Measurements from ENCODE around the gene SMAD7.
A peak's percentile ranks its signal among the peaks of the same experiment; 100 is the strongest.

SMAD7 gene

DNA sequence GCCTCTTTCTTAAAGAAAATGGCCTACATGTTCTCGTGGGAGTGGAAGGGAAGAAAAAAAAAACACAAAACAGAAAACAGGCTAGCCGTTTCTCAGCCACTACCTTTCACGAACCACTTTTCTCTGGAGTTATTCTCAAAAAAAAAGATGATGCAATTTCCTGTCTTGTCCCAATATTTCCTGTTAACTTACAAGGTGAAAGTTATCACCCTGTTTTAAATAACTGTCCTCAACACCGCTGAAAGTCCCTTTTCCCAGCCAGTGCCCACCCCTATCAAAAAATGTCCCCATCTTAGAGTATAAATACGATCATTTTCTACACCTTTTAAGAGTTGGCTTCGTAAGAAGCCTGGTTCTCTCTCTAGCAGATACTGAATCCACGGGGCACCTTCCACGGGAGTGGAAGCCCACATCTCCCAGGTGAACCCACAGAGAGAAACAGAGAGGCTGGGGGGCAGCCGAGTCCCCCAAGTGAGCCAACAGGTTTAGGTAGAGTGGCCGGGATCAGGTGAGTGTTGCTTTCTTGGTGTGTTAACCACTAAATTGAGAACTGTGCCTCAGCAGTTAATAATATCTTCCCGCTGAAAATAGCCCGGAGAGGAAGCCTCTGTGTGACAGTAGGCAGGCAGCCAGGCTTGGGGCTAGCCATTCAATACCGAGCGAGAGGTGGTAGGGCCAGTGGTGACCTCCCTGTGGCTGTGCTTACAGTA, 15.9 kb downstream of the SMAD7 start:
- DNase-seq: peak in 2 of 10 donors; percentile 47 to 55
- intact Hi-C loops (cut with DNase I): no loop called here

DNA sequence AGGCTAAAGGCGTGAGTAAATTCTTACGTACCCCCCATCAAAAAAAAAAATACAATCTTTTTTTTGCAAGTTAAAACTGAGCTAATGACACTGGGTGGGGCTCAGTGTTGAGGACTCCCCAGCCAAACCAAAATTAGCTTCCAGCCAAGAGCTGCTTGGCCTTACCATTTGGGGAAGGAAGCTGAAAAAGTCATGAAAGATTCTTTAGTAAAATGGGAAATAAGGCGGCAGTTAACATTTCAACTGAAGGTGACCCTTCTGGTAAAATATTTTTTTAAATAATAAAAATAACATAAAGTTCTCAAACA, 16.4 kb downstream of the SMAD7 start:
- DNase-seq: no peak
- intact Hi-C loops (cut with DNase I): no loop called here

DNA sequence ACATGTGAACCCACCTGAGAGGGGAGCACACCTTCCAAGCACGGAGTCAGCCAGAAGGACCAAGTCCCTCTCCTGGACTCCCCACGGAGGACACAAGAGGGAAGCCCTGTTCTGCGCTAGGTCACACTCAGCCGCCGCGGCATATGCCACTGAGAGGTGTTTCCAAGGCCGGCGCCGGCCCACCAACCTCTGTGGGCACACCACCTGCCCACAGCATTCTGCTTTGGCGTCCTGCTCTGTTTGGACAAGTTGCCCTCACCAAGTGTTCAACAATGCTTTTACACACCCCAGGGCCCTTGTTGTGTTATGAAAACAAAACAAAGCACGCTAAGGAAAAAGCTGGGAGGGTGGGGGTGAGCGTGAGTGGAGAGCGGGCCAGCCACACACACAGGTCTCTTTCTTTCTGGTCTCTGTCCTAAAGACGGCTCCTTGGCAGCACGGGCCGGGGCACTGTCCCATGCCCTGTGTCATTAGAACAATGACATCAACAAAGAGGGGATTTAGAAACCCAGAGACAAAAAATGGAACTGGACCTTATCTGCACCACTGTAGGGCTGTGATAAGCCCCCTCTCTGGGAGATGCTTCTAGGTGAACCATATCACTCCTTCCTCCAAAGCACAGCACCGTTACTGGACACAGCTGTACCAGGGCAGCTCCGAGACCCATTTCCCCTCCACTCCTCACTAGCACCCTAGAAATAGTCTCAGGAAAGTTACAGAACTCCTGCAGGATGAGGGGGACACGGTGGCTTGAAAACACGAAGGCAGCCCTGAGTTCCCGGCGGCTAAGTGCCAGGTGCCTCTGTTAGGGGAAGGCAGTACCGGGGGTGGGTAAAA, 17.0 kb downstream of the SMAD7 start:
- peak in 5 of 10 donors; percentile 50 to 92 (median 53) for DNase-seq
- intact Hi-C loops (cut with DNase I): no loop called here

DNA sequence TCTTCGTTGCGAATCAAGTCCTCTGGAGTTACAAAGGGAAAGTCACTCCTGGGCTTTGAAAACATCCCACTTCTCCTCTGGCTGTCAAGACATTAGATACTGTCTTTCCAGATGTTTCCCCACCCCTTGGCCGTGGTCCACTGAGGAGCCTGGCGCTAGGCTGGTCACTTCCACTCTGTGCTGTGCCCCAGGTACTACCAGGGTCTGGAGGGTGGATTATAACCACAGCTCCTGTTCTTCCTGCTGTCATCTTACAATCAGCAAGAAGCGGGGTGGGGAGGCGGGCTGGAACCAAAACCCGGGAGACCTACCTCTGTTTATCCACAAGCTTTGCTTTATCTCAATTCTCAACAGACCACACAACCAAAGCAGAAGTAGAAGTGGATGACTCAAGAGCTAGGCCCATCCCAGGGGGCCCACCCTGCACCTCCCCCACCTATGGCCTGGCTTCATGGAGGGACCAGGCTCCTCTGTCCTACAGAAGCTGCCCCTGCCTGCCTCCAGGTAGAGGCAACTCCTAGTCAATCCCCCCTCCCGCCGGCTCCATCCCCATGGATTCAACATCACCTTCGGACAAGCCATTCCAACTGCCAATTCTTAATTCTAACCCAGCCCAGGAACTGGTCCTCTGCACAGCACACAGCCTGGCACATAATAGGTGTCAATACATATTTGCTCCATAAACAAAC, 17.8 kb downstream of the SMAD7 start:
- peak in 1 of 10 donors; percentile 75 for DNase-seq
- intact Hi-C loops (cut with DNase I): no loop called here

DNA sequence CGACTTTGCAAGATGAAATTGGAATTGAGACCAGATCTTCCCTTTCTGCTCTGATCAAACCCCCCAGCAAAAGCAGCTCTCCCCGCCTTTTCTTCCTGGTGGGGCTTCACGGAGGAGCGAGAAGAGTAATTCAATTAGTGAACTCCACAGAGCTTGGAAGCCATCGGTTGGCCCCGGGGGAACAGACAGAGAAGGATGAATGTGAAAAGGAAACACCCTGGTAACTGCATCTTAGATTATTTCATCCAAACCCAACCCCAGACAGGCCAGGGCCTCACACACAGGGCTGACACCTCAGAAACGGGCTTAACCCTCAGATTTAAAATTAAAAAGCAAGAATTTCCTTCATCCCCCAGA, 18.3 kb downstream of the SMAD7 start:
- intact Hi-C loops (cut with DNase I): no loop called here
- no peak for DNase-seq

DNA sequence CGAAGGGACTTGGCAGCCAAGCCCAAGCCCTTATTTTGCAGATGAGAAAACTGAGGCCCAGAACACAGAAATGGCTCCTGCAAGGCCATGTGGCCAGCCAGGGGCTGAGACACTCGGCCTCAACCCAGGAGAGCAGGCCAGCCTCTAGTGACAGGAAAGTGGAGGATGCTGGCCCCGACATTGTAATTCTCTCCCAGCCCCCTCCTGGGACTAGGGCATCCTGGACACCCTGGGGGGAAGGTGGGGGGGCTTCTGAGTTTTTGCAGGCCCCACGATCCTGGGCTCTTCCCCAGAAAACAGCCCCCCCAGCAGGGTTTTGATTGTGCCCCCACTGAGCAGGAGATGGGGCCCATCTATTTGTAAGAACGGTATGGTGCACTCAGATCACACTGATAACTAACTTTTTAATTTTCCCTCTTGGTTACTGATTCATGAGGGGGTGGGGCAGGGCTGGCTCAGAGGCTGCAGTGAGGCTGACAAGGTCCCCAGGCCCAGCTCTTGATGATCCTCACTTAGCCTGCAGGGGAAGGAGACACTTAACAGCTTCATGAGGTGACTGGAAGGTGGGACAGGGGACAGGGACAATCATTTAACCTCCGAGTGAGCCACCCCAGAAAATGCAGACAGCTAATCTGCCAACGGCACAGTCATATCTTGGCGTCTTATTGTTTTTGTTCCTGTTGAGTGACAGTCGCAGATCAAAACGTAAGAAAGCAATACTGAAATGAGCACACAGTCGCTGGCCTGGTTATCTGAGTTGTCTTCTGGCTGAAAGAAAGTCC, 18.9 kb downstream of the SMAD7 start:
- intact Hi-C loops (cut with DNase I): no loop called here
- no peak for DNase-seq

DNA sequence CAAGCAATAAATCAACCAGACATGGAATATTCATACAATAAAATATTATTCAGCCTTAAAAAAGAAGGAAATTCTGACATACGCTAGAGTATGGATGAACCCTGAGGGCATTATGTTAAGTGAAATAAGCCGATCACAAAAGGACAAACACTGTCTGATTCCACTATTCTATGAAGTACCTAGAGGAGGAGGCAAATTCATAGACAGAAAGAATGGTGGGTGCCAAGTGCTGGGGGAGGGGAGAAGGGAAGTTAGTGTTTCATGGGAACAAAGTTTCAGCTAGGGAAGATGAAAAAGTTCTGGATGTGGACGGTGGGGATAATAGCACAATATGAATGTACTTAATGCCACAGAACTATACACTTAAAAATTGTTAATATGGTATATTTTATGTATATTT, 19.8 kb downstream of the SMAD7 start:
- peak in 1 of 10 donors; percentile 2 for DNase-seq
- intact Hi-C loops (cut with DNase I): no loop called here

DNA sequence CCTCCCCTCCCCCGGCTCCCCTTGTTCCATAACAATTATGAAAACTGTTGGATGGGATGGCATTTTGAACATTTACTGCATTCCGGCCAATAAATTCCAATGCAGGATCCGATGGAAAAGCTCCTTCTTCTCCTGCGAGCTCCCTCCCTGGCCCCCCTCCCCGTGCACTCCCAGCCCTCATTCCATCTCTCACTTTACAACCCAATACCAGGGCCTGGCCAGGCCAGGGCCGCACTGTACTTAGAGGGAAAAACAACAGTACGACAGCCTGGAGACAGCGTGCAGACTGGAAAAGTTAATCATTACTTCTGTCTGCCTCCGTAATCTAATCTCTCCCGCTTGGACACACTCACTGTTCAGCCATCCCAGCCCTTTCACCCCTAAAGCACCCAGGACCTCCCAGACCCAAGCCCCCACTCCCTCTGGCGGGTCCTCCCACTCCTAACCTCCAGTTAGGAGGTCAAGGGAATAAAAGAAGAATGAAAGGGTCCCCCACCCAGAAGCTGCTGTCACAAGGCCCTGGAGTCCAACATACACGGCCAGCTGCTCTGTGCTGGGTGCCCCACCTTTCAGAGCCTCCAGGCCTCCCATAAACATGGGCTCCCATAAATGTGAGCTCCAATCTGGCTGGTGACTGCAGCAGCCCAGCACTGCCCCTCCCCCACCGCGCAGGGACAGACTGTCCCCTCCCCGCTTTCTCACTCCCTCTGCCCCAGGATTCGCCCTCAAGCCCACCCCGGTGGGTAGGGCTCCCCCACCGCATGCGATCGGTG, 20.6 kb downstream of the SMAD7 start:
- peak in 1 of 10 donors; percentile 73 for DNase-seq
- intact Hi-C loops (cut with DNase I): no loop called here

DNA sequence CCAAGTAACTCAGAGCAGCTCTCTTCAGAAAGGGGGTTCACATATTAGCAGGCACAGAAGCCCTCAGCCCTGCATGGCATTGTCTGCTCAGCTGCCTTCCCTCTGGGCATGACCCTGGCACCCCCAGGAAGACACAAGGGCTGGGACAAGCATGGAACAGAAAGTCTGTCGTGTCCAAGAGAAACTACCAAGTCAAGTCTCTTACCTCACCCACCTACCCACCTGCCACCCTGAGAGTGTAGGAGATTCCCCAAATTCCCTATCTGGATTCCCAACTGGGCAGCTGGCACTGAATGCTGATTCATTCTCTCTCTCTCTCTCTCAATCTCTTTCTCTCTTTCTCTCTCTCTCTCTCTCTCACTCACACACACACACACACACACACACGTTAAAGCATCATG, 21.6 kb downstream of the SMAD7 start:
- peak in 1 of 10 donors; percentile 63 for DNase-seq
- intact Hi-C loops (cut with DNase I): no loop called here

DNA sequence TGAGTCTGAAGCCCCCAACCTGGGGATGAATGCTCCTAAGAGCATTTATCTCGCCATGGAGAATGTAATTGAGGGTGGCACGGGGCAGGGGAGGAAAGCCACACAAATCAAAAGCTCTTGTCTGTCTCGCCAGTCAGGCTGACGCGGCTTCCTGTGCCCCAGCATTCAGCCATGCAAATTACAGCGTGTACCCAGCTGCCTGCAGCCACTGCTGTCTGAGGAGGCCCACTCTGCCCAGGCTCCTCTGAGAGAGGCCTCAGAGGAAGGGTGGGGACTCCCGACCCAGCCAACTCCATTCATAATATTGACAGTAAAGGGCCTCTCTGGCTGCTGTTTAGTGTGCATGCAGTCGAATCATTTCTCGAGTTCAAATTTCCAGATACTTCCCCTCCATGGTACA, 22.0 kb downstream of the SMAD7 start:
- intact Hi-C loops (cut with DNase I): no loop called here
- peak in 8 of 10 donors; percentile 51 to 96 (median 71) for DNase-seq

DNA sequence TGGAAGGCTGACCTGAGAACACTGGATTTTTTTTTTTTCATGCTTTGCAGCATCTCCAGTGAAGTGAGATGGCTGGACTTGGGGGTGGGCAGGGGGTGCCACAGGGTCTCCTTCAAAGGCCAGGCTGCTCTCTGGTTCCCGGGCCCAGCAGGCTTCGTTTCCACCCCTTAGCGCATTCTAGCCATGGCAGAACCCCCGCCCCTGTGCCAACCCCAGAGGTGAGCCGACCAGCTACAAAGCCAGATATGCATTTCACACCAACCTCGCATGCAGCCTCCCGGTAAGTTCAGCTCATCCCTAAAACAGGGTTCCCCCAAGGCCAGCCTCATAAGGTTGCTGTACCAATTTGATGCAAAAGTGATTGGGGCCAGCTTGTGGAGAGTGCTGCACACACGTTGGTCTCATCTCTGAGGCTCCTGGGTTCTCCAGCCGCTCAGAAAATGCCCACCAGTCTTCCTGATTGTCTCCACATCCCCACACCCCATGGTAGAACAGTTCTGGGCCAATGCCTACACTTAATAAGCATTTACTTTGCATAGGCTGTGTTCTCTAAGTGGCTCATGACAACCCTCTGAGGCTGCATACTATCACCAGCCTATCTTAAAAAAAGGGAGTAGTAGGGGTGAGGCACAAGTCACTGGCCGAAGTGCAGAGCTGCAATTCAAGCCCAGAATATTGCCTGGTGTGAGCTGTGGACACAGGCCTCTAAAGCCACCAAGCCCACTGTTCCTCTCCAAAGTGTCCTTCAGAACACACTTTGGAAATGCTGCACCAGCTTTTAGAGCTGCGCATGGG, 23.3 kb downstream of the SMAD7 start:
- DNase-seq: peak in 1 of 10 donors; percentile 77
- intact Hi-C loops (cut with DNase I): no loop called here

DNA sequence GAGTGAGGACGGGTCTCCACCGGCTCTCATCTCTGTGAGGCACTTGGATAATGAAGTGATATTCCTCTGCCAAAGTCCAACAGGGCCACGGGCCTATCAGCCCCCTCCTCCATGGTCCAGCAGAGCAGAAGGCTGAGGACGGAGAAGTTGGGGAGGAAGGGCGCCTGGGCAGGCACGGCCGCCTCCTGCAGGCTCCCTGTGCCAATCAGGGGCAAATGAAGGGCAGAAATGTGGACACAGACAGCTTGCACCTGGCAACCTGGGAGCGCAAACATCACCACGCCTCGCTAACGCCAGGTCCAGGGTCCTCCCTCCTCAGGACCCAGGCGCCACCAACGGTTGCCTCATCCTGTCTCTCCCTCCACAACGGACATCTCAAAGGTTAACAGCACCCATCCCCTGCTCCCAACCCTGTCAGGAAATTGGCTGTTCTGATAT, 24.3 kb downstream of the SMAD7 start:
- DNase-seq: peak in 1 of 10 donors; percentile 72
- intact Hi-C loops (cut with DNase I): no loop called here

DNA sequence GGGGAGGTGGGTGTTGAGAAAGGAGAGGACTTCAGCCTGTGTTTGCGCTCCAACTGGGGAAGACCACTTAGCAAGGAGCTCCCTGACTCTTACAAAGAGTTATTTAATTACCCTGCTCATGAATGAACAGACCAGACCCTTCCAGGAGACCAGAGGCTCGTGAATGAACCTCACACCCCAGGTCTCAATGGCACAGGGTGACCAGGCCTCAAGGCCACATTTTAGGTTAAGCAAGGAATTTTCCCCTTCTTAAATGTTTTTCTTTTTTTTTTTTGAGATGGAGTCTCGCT, 25.3 kb downstream of the SMAD7 start:
- intact Hi-C loops (cut with DNase I): no loop called here
- peak in 1 of 10 donors; percentile 4 for DNase-seq

DNA sequence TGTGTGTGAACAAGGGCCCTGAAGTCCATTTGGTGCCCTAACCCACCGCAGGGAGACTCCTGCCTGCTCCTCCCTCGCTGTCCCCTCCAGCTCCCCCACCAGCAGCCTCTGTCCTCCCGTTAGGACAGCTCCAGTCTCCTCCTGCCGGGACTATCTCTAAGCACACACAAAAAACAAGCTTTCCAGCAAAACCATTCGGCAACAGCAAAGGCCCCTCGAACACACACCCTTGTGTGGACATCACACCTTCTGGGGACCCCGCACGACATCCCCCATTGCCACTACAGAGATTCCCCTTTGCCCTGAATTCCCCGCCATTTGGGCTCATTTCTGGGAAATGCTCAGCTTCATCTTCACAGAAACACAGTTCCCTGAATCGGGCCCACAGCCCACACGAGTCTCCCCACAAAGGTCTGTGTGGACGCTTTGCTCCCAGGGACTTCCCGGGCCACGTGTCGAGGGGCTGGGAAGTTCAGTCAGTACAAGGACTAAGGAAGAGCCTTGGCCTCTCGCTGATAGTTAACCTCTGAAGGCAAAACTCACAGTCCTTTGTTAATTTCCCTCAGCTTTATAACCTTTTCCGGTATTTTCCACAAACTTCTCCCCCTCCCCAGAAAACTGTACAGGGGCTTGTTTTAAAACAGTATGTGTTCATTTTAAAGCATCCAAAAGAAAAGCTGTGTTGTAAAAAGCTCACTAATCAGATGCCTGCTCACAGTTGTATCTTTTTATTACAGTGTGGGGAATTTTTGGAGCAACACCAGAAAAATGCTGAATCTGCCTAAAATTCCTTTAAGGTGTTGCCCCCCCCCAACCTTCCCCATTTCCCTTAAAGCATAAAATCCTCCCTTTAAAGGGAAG, 25.9 kb downstream of the SMAD7 start:
- intact Hi-C loops (cut with DNase I): no loop called here
- peak in 1 of 10 donors; percentile 55 for DNase-seq

DNA sequence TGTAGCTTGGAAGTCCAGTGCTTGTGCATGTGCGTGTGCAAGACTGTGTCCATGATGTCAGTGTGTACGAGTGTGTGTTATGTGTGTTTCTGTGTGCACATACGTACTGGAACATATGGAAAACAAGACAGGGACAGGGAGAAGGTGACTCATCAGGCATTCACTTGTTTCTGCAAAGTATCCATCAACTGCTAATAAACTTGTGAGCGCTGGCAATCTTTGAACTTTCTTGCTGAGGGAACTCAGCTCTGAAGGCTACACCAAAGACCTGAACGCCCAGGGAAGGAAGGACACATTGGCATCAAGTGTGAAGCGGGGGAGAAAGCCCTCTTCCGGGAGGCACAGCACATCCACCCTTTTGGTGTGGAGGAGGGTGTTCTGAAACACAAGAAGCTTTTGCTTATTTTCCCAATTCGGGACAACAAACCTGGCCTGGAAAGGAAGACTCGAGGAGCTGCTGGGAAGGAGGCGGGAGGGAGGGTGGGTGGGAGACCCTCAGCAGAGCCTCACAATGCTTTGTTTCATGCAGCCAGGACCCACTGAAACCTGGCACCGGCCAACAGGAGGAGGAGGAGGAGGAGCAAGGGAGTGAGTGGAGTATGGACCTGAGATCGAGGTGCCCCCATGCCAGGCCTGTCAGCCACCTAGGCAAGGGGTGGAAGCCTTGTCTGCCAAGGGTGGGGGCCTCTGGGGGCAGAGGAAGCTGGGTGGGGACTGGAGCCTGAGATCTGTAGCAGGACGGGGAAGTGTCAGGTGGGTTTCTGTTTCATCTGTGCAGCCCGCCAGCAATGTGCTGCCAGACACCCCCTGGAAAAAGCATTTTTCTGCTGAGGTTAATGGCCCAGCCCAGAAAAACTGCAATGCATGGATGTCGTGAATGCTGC, 26.8 kb downstream of the SMAD7 start:
- intact Hi-C loops (cut with DNase I): no loop called here
- peak in 1 of 10 donors; percentile 67 for DNase-seq

DNA sequence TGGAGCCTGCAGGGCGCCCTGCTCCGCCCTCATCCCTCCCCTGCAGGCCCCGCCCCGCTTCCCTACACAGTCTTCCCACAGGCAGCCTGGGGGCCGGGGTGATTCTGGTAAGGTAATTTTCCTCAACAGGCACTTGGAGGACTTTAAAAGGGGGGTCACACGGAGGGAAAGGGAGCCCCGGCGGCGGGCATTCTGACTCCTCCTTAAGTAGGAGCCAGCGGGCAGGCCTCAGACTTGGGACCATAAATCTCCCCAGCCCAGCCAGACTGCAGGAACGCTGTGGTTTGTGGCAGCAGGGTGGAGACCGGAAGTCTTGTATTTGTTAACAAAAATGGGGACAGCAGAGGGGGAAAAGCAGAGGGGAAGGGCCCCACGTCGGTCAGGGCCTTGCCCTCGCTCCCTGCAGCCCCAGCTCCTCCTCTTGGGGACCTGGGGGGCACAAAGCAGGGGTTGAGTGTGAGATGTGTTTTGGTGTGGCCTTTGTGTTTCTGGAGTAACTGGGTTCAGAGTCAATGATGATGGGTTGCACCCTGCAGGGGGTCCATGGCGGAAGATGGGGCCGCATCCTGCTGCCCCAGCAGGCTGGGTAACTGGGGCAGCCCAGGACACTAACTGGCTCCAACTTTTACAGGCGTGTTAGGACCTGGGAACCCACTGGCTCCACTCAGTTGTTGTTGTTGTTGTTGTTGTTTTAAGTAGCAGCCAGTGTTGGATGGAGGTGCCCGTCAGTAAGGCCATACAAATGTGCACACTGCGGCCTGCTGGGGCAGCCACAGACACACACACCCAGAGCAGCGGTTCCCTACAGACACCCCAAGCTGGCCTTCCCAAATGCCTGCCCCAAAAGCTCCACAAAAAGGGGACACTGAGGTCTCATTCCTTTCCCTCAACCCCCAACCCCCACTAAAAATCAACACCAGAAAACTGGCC, 27.7 kb downstream of the SMAD7 start:
- peak in 2 of 10 donors; percentile 56 to 85 for DNase-seq
- intact Hi-C loops (cut with DNase I): no loop called here
